GM23338 (cell line): Measurements from ENCODE around the gene FANCC. TPM values are rescaled to one million over a fixed set of nuclear protein-coding genes. Genes with fewer than 3 reads are reported as not detected.

Experiments
- ATAC-seq: fragments of 200-7000 bp; cut with Tn5 transposase; 3 replicates; pipeline ENCODE4 v1.9.1; 2020
- DNase-seq: peaks from one replicate; pipeline ENCODE4 v3.0.0-alpha.2; 2015; ENCODE audit warnings: low spot score
- H2AFZ ChIP-seq: fragments of 200-600 bp; sonication (generic); 2 replicates; pipeline ENCODE4 v1.8.0; 2016; ENCODE audit warnings: antibody characterized with exemption, mild to moderate bottlenecking, moderate library complexity
- H3F3A ChIP-seq: fragments of 200-600 bp; sonication (generic); replicated peaks from 2 replicates; pipeline ENCODE4 v1.8.0; 2017; ENCODE audit warnings: antibody characterized with exemption, mixed run types, low read depth
- H3K27ac ChIP-seq: fragments of 200-600 bp; sonication (generic); 2 replicates; pipeline ENCODE4 v1.6.1; 2016; ENCODE audit warnings: low read depth
- H3K27me3 ChIP-seq: fragments of 200-600 bp; sonication (generic); 2 replicates; pipeline ENCODE4 v1.8.0; 2016; ENCODE audit warnings: mild to moderate bottlenecking, mixed run types, moderate library complexity; ENCODE audit not compliant: insufficient read depth
- H3K36me3 ChIP-seq: fragments of 200-600 bp; sonication (generic); 2 replicates; pipeline ENCODE4 v1.8.0; 2016; ENCODE audit warnings: mild to moderate bottlenecking; ENCODE audit not compliant: insufficient read depth
- H3K4me1 ChIP-seq: fragments of 200-600 bp; sonication (generic); 2 replicates; pipeline ENCODE4 v1.8.0; 2016; ENCODE audit warnings: mild to moderate bottlenecking, moderate library complexity; ENCODE audit not compliant: insufficient read depth
- H3K4me2 ChIP-seq: fragments of 200-600 bp; sonication (generic); 2 replicates; pipeline ENCODE4 v1.7.1; 2017; ENCODE audit warnings: mixed run types
- H3K4me3 ChIP-seq: fragments of 200-600 bp; sonication (generic); 2 replicates; pipeline ENCODE4 v1.6.1; 2016; ENCODE audit warnings: mixed run types
- H3K79me2 ChIP-seq: fragments of 200-600 bp; sonication (generic); replicated peaks from 2 replicates; pipeline ENCODE4 v1.8.0; 2017; ENCODE audit warnings: mild to moderate bottlenecking; ENCODE audit not compliant: insufficient read depth
- H3K9me2 ChIP-seq: fragments of 200-600 bp; sonication (generic); 2 replicates; pipeline ENCODE4 v1.8.0; 2017; ENCODE audit not compliant: insufficient read depth
- H4K20me1 ChIP-seq: fragments of 200-600 bp; sonication (generic); replicated peaks from 2 replicates; pipeline ENCODE4 v1.8.0; 2017; ENCODE audit warnings: mild to moderate bottlenecking; ENCODE audit not compliant: insufficient read depth
- H3K27ac Mint-ChIP-seq: 2 replicates; pipeline ENCODE4 v1.8.0; 2020; ENCODE audit warnings: inconsistent platforms, mild to moderate bottlenecking, moderate library complexity, mixed read lengths
- H3K27me3 Mint-ChIP-seq: 3 replicates; pipeline ENCODE4 v1.8.0; 2022; ENCODE audit warnings: low read depth, mild to moderate bottlenecking, moderate library complexity, mixed read lengths, inconsistent platforms; ENCODE audit not compliant: insufficient read depth, poor library complexity
- H3K36me3 Mint-ChIP-seq: 3 replicates; pipeline ENCODE4 v1.8.0; 2021; ENCODE audit warnings: low read depth, mild to moderate bottlenecking, inconsistent platforms, moderate library complexity, mixed read lengths
- H3K4me1 Mint-ChIP-seq: 3 replicates; pipeline ENCODE4 v1.8.0; 2020; ENCODE audit warnings: mild to moderate bottlenecking, inconsistent platforms, mixed read lengths
- H3K4me3 Mint-ChIP-seq: 3 replicates; pipeline ENCODE4 v1.8.0; 2021; ENCODE audit warnings: moderate library complexity, mild to moderate bottlenecking, inconsistent platforms, mixed read lengths
- H3K9me3 Mint-ChIP-seq: 3 replicates; pipeline ENCODE4 v1.8.0; 2020; ENCODE audit warnings: moderate library complexity, mild to moderate bottlenecking, inconsistent platforms, mixed read lengths
- CREB1 ChIP-seq: fragments of 250-450 bp; sonication (Bioruptor Pico); IDR thresholded peaks from 2 replicates; pipeline ENCODE4 v1.5.0; 2020; ENCODE audit warnings: low read depth, mild to moderate bottlenecking, moderate library complexity
- CTCF ChIP-seq, 2 experiments: fragments of 200-600 bp in 1 of 2; sonication (generic) in 1 of 2; conservative IDR thresholded peaks; 2 replicates each; pipeline versions ENCODE4 v1.5.1 to v1.6.1; 2016 to 2017; ENCODE audit warnings: antibody characterized with exemption in 2 of 2, low read depth in 2 of 2, mild to moderate bottlenecking in 2 of 2, moderate library complexity in 1 of 2
- ETS1 ChIP-seq: IDR thresholded peaks from 2 replicates; pipeline ENCODE4 v1.6.1; 2016; ENCODE audit warnings: antibody characterized with exemption
- EZH2 ChIP-seq: fragments of 200-600 bp; sonication (generic); IDR thresholded peaks from one replicate; pipeline ENCODE4 v1.8.0; 2017; ENCODE audit warnings: antibody characterized with exemption, mild to moderate bottlenecking, low read depth; ENCODE audit not compliant: unreplicated experiment
- EZH2phosphoT487 ChIP-seq: fragments of 200-600 bp; sonication (generic); IDR thresholded peaks from one replicate; pipeline ENCODE4 v1.8.1; 2018; ENCODE audit warnings: antibody characterized with exemption; ENCODE audit not compliant: unreplicated experiment
- JUNB ChIP-seq: IDR thresholded peaks from one replicate; pipeline ENCODE4 v1.6.1; 2016; ENCODE audit warnings: antibody characterized with exemption; ENCODE audit not compliant: unreplicated experiment
- NANOG ChIP-seq: IDR thresholded peaks from 2 replicates; pipeline ENCODE4 v1.6.1; 2016; ENCODE audit warnings: antibody characterized with exemption, borderline replicate concordance
- POLR2AphosphoS5 ChIP-seq: IDR thresholded peaks from 2 replicates; pipeline ENCODE4 v1.6.1; 2016; ENCODE audit warnings: antibody characterized with exemption, low read depth
- REST ChIP-seq: IDR thresholded peaks from one replicate; pipeline ENCODE4 v1.6.1; 2018; ENCODE audit warnings: antibody characterized with exemption; ENCODE audit not compliant: unreplicated experiment
- STAT1 ChIP-seq: IDR thresholded peaks from one replicate; pipeline ENCODE4 v1.6.1; 2016; ENCODE audit warnings: antibody characterized with exemption; ENCODE audit not compliant: unreplicated experiment
- ZNF114 ChIP-seq: fragments of 250-450 bp; sonication (Bioruptor Pico); IDR thresholded peaks from 2 replicates; pipeline ENCODE4 v1.5.0; 2020; ENCODE audit warnings: mild to moderate bottlenecking, moderate library complexity
- ZNF331 ChIP-seq: fragments of 250-450 bp; sonication (Bioruptor Pico); IDR thresholded peaks from 2 replicates; pipeline ENCODE4 v1.5.0; 2020; ENCODE audit warnings: low read depth, mild to moderate bottlenecking, moderate library complexity
- ZNF462 ChIP-seq: fragments of 250-450 bp; sonication (Bioruptor Pico); IDR thresholded peaks from 2 replicates; pipeline ENCODE4 v1.5.0; 2020; ENCODE audit warnings: mild to moderate bottlenecking, moderate library complexity
- polyA plus RNA-seq: library from polyadenylated mRNA; unstranded; fragments of >200 nt; fragmentation: Nextera tagmentation; extraction: Ambion mirVana; gene quantifications from 2 replicates; pipeline ENCODE4 v1.2.1, GENCODE V29; 2016
- total RNA-seq: library from RNA; depleted of rRNA; stranded (reverse); fragments of >200 nt; shearing (Covaris generic); gene quantifications from 2 replicates; pipeline ENCODE4 v1.2.3, GENCODE V29; 2014

The FANCC gene
- total and polyA plus RNA-seq, 2 experiments from 2014 or later, result 7.8 to 18.1 TPM

- no peak overlapping the region for H3K4me3 ChIP-seq
- H3F3A ChIP-seq, result no peaks in the 10 kb centered on the region
- H3K27ac ChIP-seq, result no peak overlapping the region
- no peaks in the 10 kb centered on the region for H3K4me1 ChIP-seq
- TF ChIP-seq ETS1, result no peak
- TF ChIP-seq NANOG, result no peak
- TF ChIP-seq EZH2, result no peak
- no peak for TF ChIP-seq POLR2AphosphoS5
- no peak for TF ChIP-seq CTCF (conservative IDR thresholded peaks at IDR 0.05; ENCODE audit: low read depth in 2 of 2)
- TF ChIP-seq ZNF462 (CRISPR knock-in tag), result no peak
- TF ChIP-seq ZNF331 (CRISPR knock-in tag), result no peak
- TF ChIP-seq EZH2phosphoT487, result no peak
- no peak for TF ChIP-seq CREB1 (CRISPR knock-in tag)
- TF ChIP-seq REST, result no peak
- no peak for TF ChIP-seq STAT1
- no peak for TF ChIP-seq ZNF114
- no peak for TF ChIP-seq JUNB
- peak overlapping the region; percentile 43; the same call in 1 of the 2 replicates for H2AFZ ChIP-seq
- Mint-ChIP-seq H3K27ac (no peak overlapping the region), H3K9me3 (no peaks in the 10 kb centered on the region), H3K36me3 (no peaks in the 10 kb centered on the region), H3K27me3 (peaks cover 7% of the 10 kb centered on the region), H3K4me1 (no peaks in the 10 kb centered on the region; the same call in 2 of the 3 replicates), H3K4me3 (no peak overlapping the region)
- DNase-seq, result no peak
- no peak overlapping the region for H3K4me2 ChIP-seq
- H3K36me3 ChIP-seq, result no peaks in the 10 kb centered on the region
- no peaks in the 10 kb centered on the region for H3K79me2 ChIP-seq
- no peaks in the 10 kb centered on the region for H4K20me1 ChIP-seq
- no peak for ATAC-seq
- H3K27me3 ChIP-seq, result peaks cover 12% of the 10 kb centered on the region
- no peaks in the 10 kb centered on the region for H3K9me2 ChIP-seq
Measured at GRCh38 chr9:95355500-95355899, 38.0 kb upstream of the FANCC start.
